ENCODE results near the gene CYP2S1.
A peak's percentile ranks its signal among the peaks of the same experiment; 100 is the strongest.

Gene CYP2S1

DNA sequence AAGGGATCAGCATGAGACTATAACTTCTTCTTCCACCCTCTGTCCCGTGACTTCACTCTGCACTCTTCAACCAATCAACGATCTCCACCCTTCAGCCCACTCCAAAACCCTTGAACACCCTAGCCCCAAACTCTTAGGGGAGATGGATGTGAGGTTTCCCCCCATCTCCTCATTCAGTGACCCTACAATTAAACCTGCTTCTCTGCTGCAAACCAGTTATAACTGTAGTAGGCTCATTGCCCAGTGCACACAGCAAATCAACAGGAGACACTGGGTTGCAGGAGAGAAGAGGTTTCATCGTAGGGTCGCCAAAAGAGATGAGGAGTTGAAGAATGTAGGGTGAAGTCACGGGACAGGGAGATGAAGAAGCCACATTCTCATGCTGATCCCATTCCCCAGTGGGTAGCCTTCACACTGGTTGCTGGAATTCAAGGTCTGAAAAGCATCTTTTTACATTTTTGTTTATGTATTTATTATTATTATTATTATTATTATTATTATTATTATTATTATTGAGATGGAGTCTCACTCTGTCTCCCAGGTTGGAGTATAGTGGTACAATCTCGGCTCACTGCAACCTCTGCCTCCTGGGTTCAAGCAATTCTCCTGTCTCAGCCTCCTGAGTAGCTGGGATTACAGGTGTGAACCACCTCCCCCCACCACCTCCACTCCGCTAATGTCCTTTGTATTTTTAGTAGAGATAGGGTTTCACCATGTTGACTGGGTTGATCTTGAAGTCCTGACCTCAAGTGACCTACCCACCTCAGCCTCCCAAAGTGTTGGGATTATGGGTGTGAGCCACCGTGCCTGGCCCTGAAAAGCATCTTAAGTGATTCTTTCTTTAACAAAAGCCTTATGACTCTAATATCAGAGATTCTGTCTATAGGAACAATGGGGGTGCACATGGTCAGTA lies 5.8 kb upstream of the CYP2S1 start:
- no peak for DNase-seq (ENCODE audit: low read depth)
- TF ChIP-seq, protein P1, sequence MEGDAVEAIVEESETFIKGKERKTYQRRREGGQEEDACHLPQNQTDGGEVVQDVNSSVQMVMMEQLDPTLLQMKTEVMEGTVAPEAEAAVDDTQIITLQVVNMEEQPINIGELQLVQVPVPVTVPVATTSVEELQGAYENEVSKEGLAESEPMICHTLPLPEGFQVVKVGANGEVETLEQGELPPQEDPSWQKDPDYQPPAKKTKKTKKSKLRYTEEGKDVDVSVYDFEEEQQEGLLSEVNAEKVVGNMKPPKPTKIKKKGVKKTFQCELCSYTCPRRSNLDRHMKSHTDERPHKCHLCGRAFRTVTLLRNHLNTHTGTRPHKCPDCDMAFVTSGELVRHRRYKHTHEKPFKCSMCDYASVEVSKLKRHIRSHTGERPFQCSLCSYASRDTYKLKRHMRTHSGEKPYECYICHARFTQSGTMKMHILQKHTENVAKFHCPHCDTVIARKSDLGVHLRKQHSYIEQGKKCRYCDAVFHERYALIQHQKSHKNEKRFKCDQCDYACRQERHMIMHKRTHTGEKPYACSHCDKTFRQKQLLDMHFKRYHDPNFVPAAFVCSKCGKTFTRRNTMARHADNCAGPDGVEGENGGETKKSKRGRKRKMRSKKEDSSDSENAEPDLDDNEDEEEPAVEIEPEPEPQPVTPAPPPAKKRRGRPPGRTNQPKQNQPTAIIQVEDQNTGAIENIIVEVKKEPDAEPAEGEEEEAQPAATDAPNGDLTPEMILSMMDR (conservative IDR thresholded peaks at IDR 0.05; ENCODE audit: low read length), result no peak
- no peak overlapping the region for H3K4me3 ChIP-seq (ENCODE audit: low read length)

DNA sequence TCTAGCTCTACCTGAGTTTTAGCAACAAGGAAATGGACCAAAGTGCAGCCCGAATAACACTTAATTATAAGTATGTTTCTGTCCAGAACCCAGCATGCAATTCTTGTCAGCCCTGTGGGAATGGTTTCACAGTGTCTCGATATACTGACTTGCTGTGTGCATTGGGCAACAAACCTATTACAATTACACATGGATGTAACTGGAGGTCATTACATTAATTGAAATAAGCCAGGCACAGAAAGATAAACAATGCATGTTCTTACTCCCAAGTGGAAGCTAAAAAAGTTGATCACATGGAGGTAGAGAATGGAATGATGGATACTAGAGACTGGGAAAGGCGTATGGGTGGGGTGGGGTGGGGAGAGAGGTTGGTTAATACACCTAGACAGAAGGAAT lies 5.1 kb upstream of the CYP2S1 start:
- TF ChIP-seq, protein P1 (conservative IDR thresholded peaks at IDR 0.05; ENCODE audit: low read length), result no peak
- DNase-seq (ENCODE audit: low read depth), result no peak
- H3K4me3 ChIP-seq (ENCODE audit: low read length), result no peak overlapping the region

DNA sequence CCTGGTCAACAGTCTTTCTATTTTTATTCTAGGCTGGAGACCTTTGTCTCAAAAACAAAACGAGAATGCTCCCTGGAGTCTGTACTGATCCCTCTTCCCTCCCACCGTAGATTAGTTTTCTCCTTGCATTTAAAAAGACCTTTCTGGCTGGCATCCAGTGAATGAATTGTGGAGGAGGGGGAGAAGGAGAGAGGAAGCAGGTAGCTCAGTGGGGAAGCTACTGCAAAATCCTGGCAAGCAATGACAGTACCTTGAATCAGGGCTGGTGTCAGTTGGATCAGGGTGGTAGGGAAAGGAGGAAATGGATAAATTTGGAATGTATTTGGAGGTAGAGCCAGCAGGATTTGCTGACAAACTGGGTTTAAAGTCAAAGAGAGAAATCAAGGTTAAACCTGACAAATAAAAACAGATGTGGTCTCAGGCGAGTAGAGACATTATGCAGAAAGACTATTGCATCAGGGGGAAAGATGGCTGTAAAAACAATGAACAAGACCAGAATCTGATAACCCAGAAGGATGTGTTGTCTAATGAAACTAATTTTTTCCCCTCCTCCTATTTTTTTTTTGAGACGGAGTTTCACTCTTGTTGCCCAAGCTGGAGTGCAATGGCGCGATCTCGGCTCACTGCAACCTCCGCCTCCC lies 3.5 kb upstream of the CYP2S1 start:
- no peak for DNase-seq (ENCODE audit: low read depth)
- H3K4me3 ChIP-seq (ENCODE audit: low read length), result no peak overlapping the region
- TF ChIP-seq, protein P1 (conservative IDR thresholded peaks at IDR 0.05; ENCODE audit: low read length), result no peak

DNA sequence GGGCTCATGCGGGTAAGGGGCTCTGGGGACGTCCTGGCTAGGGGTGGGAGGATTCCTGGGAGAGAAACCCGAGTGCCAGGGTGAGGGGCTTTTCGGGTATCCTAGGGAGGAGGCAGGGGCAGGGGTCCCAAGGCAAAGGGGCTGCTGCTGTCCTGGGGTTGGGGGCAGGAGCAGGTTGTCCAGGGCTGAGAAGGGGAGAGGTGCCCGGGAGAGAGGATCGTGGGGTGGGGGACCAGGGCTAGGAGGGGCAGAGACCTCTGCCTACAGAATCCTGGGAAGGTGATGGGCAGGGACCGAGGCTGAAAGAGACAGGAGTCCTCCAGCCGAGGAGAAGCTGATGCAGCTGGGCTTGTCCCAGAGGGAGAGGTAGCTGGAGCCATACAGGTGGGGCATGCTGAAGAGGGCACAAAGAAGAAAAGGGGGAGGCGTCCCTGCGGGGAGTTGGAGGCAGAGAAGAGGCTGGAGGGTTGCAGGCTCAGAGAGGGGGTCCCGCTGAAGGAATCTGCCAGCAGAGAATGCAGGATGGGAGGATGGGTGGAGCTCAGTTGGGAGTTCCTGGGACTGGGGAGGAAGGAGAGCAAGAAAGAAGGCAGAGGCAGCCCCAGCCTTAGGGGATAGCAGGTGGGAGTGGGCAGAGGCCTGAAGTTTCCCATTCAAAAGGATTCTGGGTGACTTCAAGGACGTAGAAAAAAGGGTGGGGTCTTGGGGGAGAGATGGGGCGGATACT lies 574 bp downstream of the CYP2S1 start:
- peak overlapping the region; percentile 34 for H3K4me3 ChIP-seq (ENCODE audit: low read length)
- DNase-seq (ENCODE audit: low read depth), result no peak
- TF ChIP-seq, protein P1 (conservative IDR thresholded peaks at IDR 0.05; ENCODE audit: low read length), result no peak

DNA sequence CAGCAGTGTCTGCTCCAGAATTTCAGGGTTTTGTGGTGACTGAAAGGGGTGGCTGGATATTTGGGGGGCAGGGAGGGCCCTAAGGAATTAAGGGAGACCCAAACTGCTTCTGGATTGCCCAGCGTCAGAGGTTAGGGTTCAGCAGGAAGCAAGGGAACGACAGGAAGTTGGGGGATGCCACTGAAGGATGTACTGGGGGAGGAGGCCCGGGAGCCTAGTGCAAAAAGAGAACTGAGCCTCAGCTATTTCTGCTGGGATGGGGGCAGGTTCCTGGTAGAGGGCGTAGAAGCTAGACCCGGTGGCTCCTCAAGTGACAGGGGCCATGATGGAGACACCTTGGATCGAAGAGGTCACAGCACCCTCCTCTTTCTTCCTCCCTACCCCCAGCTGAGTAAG lies 1.1 kb downstream of the CYP2S1 start:
- no peak overlapping the region for H3K4me3 ChIP-seq (ENCODE audit: low read length)
- TF ChIP-seq, protein P1 (conservative IDR thresholded peaks at IDR 0.05; ENCODE audit: low read length), result no peak
- DNase-seq (ENCODE audit: low read depth), result no peak

DNA sequence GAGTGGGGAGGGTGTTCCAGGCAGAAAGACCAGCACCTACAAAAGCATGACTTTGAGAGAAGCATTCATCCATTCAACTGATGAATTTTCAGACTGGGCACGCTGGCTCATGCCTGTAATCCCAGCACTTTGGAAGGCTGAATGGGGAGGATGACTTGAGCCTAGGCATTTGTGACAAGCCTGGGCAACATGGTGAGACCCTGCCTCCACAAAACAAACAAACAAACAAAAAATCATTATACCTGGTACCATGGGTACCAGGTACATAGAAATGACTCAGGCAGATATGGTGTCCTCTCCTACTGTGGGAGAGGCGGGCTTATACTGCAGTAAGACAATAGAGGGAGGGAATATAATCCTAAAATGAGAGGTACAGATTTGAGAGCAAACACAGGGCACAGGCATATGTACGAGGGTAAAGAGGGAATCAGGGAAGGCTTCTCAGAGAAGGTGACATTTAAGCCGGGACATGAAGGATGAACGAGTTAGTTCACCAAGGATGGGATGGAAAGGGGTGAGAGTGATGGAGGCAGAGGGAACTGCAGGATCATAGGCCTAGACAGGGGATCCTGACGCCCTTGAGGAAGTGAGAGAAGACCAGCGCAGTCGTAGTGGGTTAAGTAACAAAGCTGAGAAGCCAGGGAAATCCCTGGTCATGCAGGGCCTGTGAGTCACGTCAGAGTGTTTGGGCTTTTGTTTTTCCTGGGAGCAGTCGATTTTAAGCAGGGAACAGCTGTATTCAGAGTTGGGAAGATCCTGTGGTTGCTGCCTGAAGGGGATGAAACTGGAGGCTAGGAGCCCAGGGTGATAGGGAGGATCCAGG lies 2.9 kb downstream of the CYP2S1 start:
- DNase-seq (ENCODE audit: low read depth), result no peak
- TF ChIP-seq, protein P1 (conservative IDR thresholded peaks at IDR 0.05; ENCODE audit: low read length), result no peak
- H3K4me3 ChIP-seq (ENCODE audit: low read length), result no peak overlapping the region

Measured in AG10803 (cell line).